Neural progenitor cell (in vitro differentiated cells): ENCODE measurements around the gene WWOX. TPM values are rescaled to one million over a fixed set of nuclear protein-coding genes. Genes with fewer than 3 reads are reported as not detected.

ENCODE experiments used
- DNase-seq: peaks from one replicate; pipeline ENCODE4 v3.0.0-alpha.2; 2016; ENCODE audit warnings: low spot score
- H2AFZ ChIP-seq: fragments of 200-600 bp; sonication (generic); replicated peaks from 2 replicates; pipeline ENCODE4 v1.6.1; 2016; ENCODE audit warnings: antibody characterized with exemption
- H3F3A ChIP-seq: fragments of 200-600 bp; sonication (generic); 2 replicates; pipeline ENCODE4 v1.6.1; 2016; ENCODE audit warnings: antibody characterized with exemption, low read depth
- H3K27ac ChIP-seq: fragments of 200-600 bp; sonication (generic); 2 replicates; pipeline ENCODE4 v1.5.1; 2016; ENCODE audit warnings: mild to moderate bottlenecking
- H3K27me3 ChIP-seq: fragments of 200-600 bp; sonication (generic); 2 replicates; pipeline ENCODE4 v1.6.1; 2016; ENCODE audit warnings: mild to moderate bottlenecking, moderate library complexity
- H3K36me3 ChIP-seq: fragments of 200-600 bp; sonication (generic); 2 replicates; pipeline ENCODE4 v1.5.1; 2016
- H3K4me1 ChIP-seq: fragments of 200-600 bp; sonication (generic); 2 replicates; pipeline ENCODE4 v1.6.1; 2016; ENCODE audit warnings: mixed run types
- H3K4me2 ChIP-seq: fragments of 200-600 bp; sonication (generic); 2 replicates; pipeline ENCODE4 v1.6.1; 2016
- H3K4me3 ChIP-seq: fragments of 200-600 bp; sonication (generic); 2 replicates; pipeline ENCODE4 v1.5.1; 2016
- H3K79me2 ChIP-seq: fragments of 200-600 bp; sonication (generic); 2 replicates; pipeline ENCODE4 v1.6.1; 2016; ENCODE audit warnings: low read depth
- H3K9ac ChIP-seq: fragments of 200-600 bp; sonication (generic); 2 replicates; pipeline ENCODE4 v1.6.1; 2016
- H3K9me3 ChIP-seq: fragments of 200-600 bp; sonication (generic); 2 replicates; pipeline ENCODE4 v1.5.1; 2016; ENCODE audit warnings: low read depth
- H4K20me1 ChIP-seq: fragments of 200-600 bp; sonication (generic); 2 replicates; pipeline ENCODE4 v1.6.1; 2016; ENCODE audit warnings: low read depth
- H3K27ac Mint-ChIP-seq: 3 replicates; pipeline ENCODE4 v1.8.0; 2021; ENCODE audit warnings: mixed read lengths
- H3K27me3 Mint-ChIP-seq: 2 replicates; pipeline ENCODE4 v1.8.0; 2022; ENCODE audit warnings: low read depth, mild to moderate bottlenecking, inconsistent platforms, moderate library complexity, mixed read lengths; ENCODE audit not compliant: insufficient read depth
- H3K36me3 Mint-ChIP-seq: 3 replicates; pipeline ENCODE4 v1.8.0; 2021; ENCODE audit warnings: mixed read lengths
- H3K4me1 Mint-ChIP-seq: 3 replicates; pipeline ENCODE4 v1.8.0; 2021; ENCODE audit warnings: mixed read lengths
- H3K4me3 Mint-ChIP-seq: 3 replicates; pipeline ENCODE4 v1.8.0; 2021; ENCODE audit warnings: mild to moderate bottlenecking, moderate library complexity, mixed read lengths
- H3K9me3 Mint-ChIP-seq: 3 replicates; pipeline ENCODE4 v1.8.0; 2020; ENCODE audit warnings: mixed read lengths
- EZH2 ChIP-seq: fragments of 200-600 bp; sonication (generic); IDR thresholded peaks from 2 replicates; pipeline ENCODE4 v1.6.1; 2017; ENCODE audit warnings: antibody characterized with exemption, mild to moderate bottlenecking, moderate library complexity
- EZH2phosphoT487 ChIP-seq: fragments of 200-600 bp; sonication (generic); IDR thresholded peaks from 2 replicates; pipeline ENCODE4 v1.6.1; 2017; ENCODE audit warnings: antibody characterized with exemption
- total RNA-seq: library from RNA; depleted of rRNA; stranded (reverse); fragments of >200 nt; gene quantifications from 2 replicates; pipeline ENCODE4 v1.2.3, GENCODE V29; 2015; ENCODE audit warnings: low replicate concordance
- TF ChIP-seq, protein P1 (sequence below): fragments of 200-600 bp; sonication (generic); IDR thresholded peaks from 2 replicates; pipeline ENCODE4 v1.5.1; 2017; ENCODE audit warnings: antibody characterized with exemption, mild to moderate bottlenecking

WWOX gene
- total RNA-seq, 1 donor from 2014 or later, result 63.7 TPM

DNA sequence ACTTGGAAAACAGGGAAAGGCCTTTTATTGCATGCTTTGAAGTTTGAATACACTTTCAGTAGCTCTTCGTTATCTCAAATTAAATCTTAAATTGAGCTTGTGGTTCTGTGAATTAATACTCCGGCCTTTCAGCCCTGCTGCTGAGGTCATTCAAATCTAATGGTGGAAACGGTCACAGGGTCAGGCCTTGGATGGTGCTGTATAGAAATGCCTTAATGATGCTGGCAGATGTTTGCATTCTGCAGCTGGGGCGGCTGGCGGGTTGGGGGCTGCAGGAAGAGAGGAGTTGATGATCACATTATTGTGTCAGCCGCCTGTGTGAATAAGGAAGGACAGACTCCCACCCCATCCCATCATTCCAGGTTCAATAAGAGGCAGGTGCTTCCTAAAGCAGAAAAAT, 723.6 kb downstream of the WWOX start:
- Histone ChIP-seq H3K27me3 (no peaks in the 10 kb centered on the region), H3K79me2 (no peaks in the 10 kb centered on the region), H3K9me3 (no peaks in the 10 kb centered on the region), H4K20me1 (no peaks in the 10 kb centered on the region), H3F3A (no peaks in the 10 kb centered on the region), H3K4me1 (peaks cover 4% of the 10 kb centered on the region), H2AFZ (no peak overlapping the region), H3K27ac (peak overlapping the region; percentile 7), H3K36me3 (no peaks in the 10 kb centered on the region), H3K4me2 (peak overlapping the region; percentile 39), H3K9ac (no peak overlapping the region), H3K4me3 (no peak overlapping the region)
- Mint-ChIP-seq H3K36me3 (peaks cover 7% of the 10 kb centered on the region), H3K4me1 (peaks cover 9% of the 10 kb centered on the region), H3K27me3 (peaks cover 12% of the 10 kb centered on the region), H3K27ac (peak overlapping the region; percentile 67), H3K9me3 (no peaks in the 10 kb centered on the region), H3K4me3 (no peak overlapping the region)
- TF ChIP-seq EZH2 (no peak), EZH2phosphoT487 (no peak)
- TF ChIP-seq, protein P1, sequence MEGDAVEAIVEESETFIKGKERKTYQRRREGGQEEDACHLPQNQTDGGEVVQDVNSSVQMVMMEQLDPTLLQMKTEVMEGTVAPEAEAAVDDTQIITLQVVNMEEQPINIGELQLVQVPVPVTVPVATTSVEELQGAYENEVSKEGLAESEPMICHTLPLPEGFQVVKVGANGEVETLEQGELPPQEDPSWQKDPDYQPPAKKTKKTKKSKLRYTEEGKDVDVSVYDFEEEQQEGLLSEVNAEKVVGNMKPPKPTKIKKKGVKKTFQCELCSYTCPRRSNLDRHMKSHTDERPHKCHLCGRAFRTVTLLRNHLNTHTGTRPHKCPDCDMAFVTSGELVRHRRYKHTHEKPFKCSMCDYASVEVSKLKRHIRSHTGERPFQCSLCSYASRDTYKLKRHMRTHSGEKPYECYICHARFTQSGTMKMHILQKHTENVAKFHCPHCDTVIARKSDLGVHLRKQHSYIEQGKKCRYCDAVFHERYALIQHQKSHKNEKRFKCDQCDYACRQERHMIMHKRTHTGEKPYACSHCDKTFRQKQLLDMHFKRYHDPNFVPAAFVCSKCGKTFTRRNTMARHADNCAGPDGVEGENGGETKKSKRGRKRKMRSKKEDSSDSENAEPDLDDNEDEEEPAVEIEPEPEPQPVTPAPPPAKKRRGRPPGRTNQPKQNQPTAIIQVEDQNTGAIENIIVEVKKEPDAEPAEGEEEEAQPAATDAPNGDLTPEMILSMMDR, result no peak
- DNase-seq, result no peak

DNA sequence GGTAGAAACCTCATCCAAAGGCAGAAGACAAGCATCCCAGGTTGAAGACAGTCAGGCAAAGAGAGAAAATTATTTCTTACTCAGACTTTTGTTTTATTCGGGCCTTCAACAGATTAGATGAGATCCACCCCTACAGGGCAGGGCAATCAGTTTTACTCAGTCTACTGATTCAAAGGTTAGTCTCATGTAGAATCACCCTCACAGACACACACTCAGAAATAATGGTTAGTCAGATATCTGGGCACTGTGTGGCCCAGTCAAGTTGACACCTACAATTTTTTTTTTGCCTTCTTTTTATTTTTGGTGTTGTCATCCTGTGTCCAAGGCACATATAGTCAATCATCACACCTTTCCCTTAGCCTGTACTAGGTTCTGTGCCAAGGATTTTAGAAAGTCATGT, 729.8 kb downstream of the WWOX start:
- Mint-ChIP-seq H3K9me3 (no peaks in the 10 kb centered on the region), H3K36me3 (peaks cover 6% of the 10 kb centered on the region), H3K4me1 (peaks cover 8% of the 10 kb centered on the region), H3K27me3 (peaks cover 4% of the 10 kb centered on the region), H3K27ac (no peak overlapping the region), H3K4me3 (no peak overlapping the region)
- Histone ChIP-seq H3K27ac (no peak overlapping the region), H3K4me2 (no peak overlapping the region), H3K4me1 (no peaks in the 10 kb centered on the region), H3F3A (no peaks in the 10 kb centered on the region), H3K4me3 (no peak overlapping the region), H3K9ac (no peak overlapping the region), H3K36me3 (no peaks in the 10 kb centered on the region), H3K79me2 (no peaks in the 10 kb centered on the region), H3K9me3 (no peaks in the 10 kb centered on the region), H2AFZ (no peak overlapping the region), H3K27me3 (no peaks in the 10 kb centered on the region), H4K20me1 (no peaks in the 10 kb centered on the region)
- TF ChIP-seq EZH2phosphoT487 (no peak), EZH2 (no peak)
- TF ChIP-seq, protein P1, result no peak
- no peak for DNase-seq

DNA sequence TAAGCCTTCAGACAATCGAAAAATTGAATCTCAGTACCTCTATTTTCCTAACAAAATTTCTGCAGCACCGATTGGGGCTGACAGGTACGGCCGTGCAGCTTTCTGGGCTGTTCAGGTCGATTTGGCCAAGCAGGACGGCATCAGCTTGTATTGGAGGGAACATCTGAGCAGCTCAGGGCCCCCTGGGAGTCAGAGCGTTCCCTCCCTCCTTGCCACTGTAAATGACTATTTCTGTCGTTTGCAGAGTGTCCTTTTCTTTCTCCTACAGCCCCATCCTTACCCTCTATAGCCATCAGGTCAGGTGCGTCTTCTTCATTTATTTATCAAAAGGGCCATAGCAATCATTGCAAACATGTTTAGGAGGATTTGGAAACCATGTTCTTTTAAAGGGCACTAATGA, 731.1 kb downstream of the WWOX start:
- no peaks in the 10 kb centered on the region for H3F3A ChIP-seq
- H3K9me3 Mint-ChIP-seq, result no peaks in the 10 kb centered on the region
- no peaks in the 10 kb centered on the region for H3K36me3 Mint-ChIP-seq
- H4K20me1 ChIP-seq, result no peaks in the 10 kb centered on the region
- H3K9ac ChIP-seq, result no peak overlapping the region
- no peak overlapping the region for H3K4me2 ChIP-seq
- no peaks in the 10 kb centered on the region for H3K9me3 ChIP-seq
- no peak overlapping the region for H3K27ac Mint-ChIP-seq
- TF ChIP-seq EZH2 (no peak), EZH2phosphoT487 (no peak)
- TF ChIP-seq, protein P1, result no peak
- DNase-seq, result no peak
- peaks cover 2% of the 10 kb centered on the region for H3K27me3 Mint-ChIP-seq
- H3K4me1 ChIP-seq, result no peaks in the 10 kb centered on the region
- no peaks in the 10 kb centered on the region for H3K27me3 ChIP-seq
- H3K4me3 ChIP-seq, result no peak overlapping the region
- no peaks in the 10 kb centered on the region for H3K36me3 ChIP-seq
- no peak overlapping the region for H3K4me3 Mint-ChIP-seq
- H3K27ac ChIP-seq, result no peak overlapping the region
- no peaks in the 10 kb centered on the region for H3K79me2 ChIP-seq
- H3K4me1 Mint-ChIP-seq, result peaks cover 8% of the 10 kb centered on the region
- no peak overlapping the region for H2AFZ ChIP-seq
